ENCODE measurements around the gene SFRP5. TPM values are rescaled to one million over a fixed set of nuclear protein-coding genes. Genes with fewer than 3 reads are reported as not detected.
A peak's percentile ranks its signal among the peaks of the same experiment; 100 is the strongest.

Gene SFRP5
- total RNA-seq, 1 donor from 2014 or later, result 0.91 TPM

- DNase-seq (ENCODE audit: low read depth), result no peak
These were observed 4.5 kb downstream of the SFRP5 start for GRCh38 chr10:97766996-97767924.

GRCh38 chr10:97766106-97766810 is 5.5 kb downstream of the SFRP5 start:
- no peak for DNase-seq (ENCODE audit: low read depth)

- peak; percentile 98 for DNase-seq (ENCODE audit: low read depth)
These were observed 6.6 kb downstream of the SFRP5 start for GRCh38 chr10:97765201-97765600.

- peak; percentile 97 for DNase-seq (ENCODE audit: low read depth)
These were observed 7.3 kb downstream of the SFRP5 start for GRCh38 chr10:97764519-97764931.

GRCh38 chr10:97763947-97764346 is 7.9 kb downstream of the SFRP5 start:
- no peak for DNase-seq (ENCODE audit: low read depth)

- DNase-seq (ENCODE audit: low read depth), result peak; percentile 93
These were observed 8.4 kb downstream of the SFRP5 start for GRCh38 chr10:97763411-97763810.

- peak; percentile 89 for DNase-seq (ENCODE audit: low read depth)
These were observed 9.0 kb downstream of the SFRP5 start for GRCh38 chr10:97762816-97763215.

- no peak for DNase-seq (ENCODE audit: low read depth)
These were observed 9.7 kb downstream of the SFRP5 start for GRCh38 chr10:97762056-97762455.

- DNase-seq (ENCODE audit: low read depth), result no peak
These were observed 10.4 kb downstream of the SFRP5 start for GRCh38 chr10:97761331-97761865.

- DNase-seq (ENCODE audit: low read depth), result no peak
These were observed 11.1 kb downstream of the SFRP5 start for GRCh38 chr10:97760461-97761257.

GRCh38 chr10:97759946-97760345 is 11.9 kb downstream of the SFRP5 start:
- DNase-seq (ENCODE audit: low read depth), result no peak

GRCh38 chr10:97759158-97759887 is 12.5 kb downstream of the SFRP5 start:
- peak; percentile 85 for DNase-seq (ENCODE audit: low read depth)

- no peak for DNase-seq (ENCODE audit: low read depth)
These were observed 14.3 kb downstream of the SFRP5 start for GRCh38 chr10:97757471-97757870.

GRCh38 chr10:97755718-97756117 is 16.1 kb downstream of the SFRP5 start:
- DNase-seq (ENCODE audit: low read depth), result no peak

GRCh38 chr10:97754726-97755125 is 17.1 kb downstream of the SFRP5 start:
- DNase-seq (ENCODE audit: low read depth), result no peak

GRCh38 chr10:97752956-97753355 is 18.8 kb downstream of the SFRP5 start:
- no peak for DNase-seq (ENCODE audit: low read depth)

GRCh38 chr10:97748116-97748515 is 23.7 kb downstream of the SFRP5 start:
- no peak for DNase-seq (ENCODE audit: low read depth)

- no peak for DNase-seq (ENCODE audit: low read depth)
These were observed 24.2 kb downstream of the SFRP5 start for GRCh38 chr10:97747573-97747972.

- DNase-seq (ENCODE audit: low read depth), result no peak
These were observed 27.3 kb downstream of the SFRP5 start for GRCh38 chr10:97744405-97745035.

Data from myocyte (in vitro differentiated cells).